IPS-18a (cell line): ENCODE results near the gene PPP2R5C.

Experiments used
- H3K27ac ChIP-seq: one replicate; pipeline ENCODE4 v1.5.1; 2013; ENCODE audit warnings: low read length
- H3K27me3 ChIP-seq: one replicate; pipeline ENCODE4 v1.6.1; 2013; ENCODE audit warnings: mild to moderate bottlenecking, low read length; ENCODE audit not compliant: control insufficient read depth, insufficient read depth
- H3K36me3 ChIP-seq: one replicate; pipeline ENCODE4 v1.6.1; 2013; ENCODE audit warnings: low read depth, low read length; ENCODE audit not compliant: control insufficient read depth
- H3K4me1 ChIP-seq: one replicate; pipeline ENCODE4 v1.6.1; 2013; ENCODE audit warnings: low read depth, low read length; ENCODE audit not compliant: control insufficient read depth
- H3K4me3 ChIP-seq: one replicate; pipeline ENCODE4 v1.5.1; 2013; ENCODE audit warnings: low read length
- H3K9ac ChIP-seq: one replicate; pipeline ENCODE4 v1.6.1; 2013; ENCODE audit warnings: mild to moderate bottlenecking, low read length, moderate library complexity
- H3K9me3 ChIP-seq: one replicate; pipeline ENCODE4 v1.6.1; 2013; ENCODE audit warnings: low read depth, low read length; ENCODE audit not compliant: control insufficient read depth

The PPP2R5C gene

DNA sequence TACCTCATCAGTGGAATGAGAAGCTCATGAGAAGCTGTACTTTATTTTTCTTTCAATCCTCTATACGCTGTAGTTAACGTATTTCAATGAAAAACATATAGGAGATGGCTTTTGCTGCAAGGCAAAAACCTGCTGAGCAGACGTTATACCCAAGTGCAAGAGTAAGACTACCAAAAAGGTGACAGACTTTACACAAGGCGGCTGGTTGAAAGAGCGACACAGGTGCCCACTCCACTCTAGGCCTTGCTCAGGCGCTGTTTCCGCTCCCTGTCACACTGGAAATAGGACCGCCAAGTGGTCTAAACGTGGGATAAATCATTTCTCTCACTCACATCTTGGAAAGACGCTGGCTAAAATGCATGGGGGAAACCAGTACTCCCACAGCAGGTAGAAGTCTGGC is 54.5 kb downstream of the PPP2R5C start:
- no peaks in the 10 kb centered on the region for H3K36me3 ChIP-seq
- H3K4me3 ChIP-seq, result no peak overlapping the region
- H3K4me1 ChIP-seq, result peaks cover under 1% of the 10 kb centered on the region
- H3K9me3 ChIP-seq, result no peaks in the 10 kb centered on the region
- H3K27ac ChIP-seq, result no peak overlapping the region
- no peaks in the 10 kb centered on the region for H3K27me3 ChIP-seq
- no peak overlapping the region for H3K9ac ChIP-seq

DNA sequence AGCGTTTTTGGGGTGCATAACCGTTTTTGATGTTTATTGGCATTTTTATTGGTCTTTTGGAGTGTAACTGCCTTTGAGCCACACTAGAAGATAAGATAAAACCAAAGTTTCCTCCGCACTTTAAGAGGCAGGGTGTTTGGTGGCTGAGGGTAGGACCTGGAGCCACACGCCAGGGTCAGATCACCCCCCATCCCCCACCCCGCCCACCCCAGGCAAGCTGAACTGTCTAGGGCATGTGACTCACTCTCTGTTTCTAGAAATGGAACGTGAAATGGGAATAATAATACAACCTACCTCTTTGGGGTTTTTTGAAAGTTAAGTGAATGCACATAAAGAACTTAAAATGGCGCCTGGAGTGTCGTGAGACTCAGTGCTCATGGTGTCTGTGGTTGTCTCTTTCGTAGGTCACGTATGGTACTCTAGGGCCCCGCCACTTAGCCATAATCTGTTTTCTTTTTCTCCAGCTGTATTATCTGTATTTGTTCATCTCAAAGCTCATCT is 56.0 kb downstream of the PPP2R5C start:
- H3K4me1 ChIP-seq, result no peaks in the 10 kb centered on the region
- H3K27ac ChIP-seq, result no peak overlapping the region
- no peaks in the 10 kb centered on the region for H3K27me3 ChIP-seq
- no peak overlapping the region for H3K9ac ChIP-seq
- no peak overlapping the region for H3K4me3 ChIP-seq
- no peaks in the 10 kb centered on the region for H3K9me3 ChIP-seq
- H3K36me3 ChIP-seq, result no peaks in the 10 kb centered on the region

DNA sequence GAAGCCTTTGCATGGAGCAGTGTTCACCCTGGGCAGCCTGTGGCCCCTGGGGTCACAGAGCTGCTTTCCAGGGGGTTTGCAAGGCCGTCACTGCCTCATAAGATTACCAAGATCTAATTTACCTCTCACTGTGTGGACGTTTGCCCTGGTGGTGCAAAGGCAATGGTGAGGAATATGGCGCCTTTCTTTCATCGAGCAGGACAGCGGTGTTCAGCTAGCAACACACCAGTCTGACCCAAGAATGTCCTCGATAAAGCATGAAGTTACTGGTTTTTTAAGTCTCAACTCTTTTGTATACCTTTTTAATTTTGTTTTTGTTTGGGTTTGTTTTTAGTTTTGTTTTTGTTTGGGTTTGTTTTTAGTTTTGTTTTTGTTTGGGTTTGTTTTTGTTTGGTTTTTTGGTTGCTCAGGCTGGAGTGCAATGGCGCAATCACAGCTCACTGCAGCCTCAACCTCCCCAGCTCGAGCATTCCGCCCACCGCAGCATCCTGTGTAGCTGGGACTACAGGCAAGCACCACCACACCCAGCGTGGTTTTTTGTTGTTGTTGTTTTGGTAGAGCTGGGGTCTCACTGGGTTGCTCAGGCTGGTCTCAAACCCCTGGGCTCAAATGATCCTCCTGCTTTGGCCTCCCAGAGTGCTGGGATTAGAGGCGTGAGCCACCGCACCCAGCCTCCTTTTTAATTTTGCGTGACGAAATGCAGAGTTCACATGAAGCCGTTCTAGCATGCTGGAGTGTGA is 57.9 kb downstream of the PPP2R5C start:
- no peaks in the 10 kb centered on the region for H3K27me3 ChIP-seq
- H3K27ac ChIP-seq, result no peak overlapping the region
- no peaks in the 10 kb centered on the region for H3K4me1 ChIP-seq
- H3K9me3 ChIP-seq, result no peaks in the 10 kb centered on the region
- no peak overlapping the region for H3K9ac ChIP-seq
- no peaks in the 10 kb centered on the region for H3K36me3 ChIP-seq
- H3K4me3 ChIP-seq, result no peak overlapping the region

DNA sequence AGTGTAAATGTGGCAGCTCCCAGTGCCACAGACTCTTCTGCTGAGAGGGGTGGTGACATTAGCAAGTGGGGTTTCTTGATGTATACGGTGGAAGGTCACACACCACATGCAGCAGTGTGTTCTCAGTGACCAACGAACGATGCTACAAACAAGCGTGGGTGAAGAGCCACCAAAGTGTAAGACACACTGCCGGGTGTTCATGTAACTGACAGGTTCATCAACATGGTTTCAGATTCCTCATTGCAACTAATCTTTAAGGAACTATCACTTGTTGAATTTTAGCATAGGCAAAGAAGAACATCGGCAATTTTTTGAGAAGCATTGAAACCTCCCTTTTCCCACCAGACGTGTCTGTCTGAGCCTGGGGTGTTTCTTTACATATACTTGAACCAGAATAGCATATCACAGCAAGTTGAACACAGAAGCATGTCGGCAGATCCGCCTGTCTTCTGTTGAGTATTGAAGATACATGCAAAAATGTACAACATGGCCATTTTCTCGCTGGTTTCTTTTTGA is 58.8 kb downstream of the PPP2R5C start:
- H3K9me3 ChIP-seq, result no peaks in the 10 kb centered on the region
- H3K4me3 ChIP-seq, result no peak overlapping the region
- H3K36me3 ChIP-seq, result no peaks in the 10 kb centered on the region
- H3K9ac ChIP-seq, result no peak overlapping the region
- no peaks in the 10 kb centered on the region for H3K4me1 ChIP-seq
- no peaks in the 10 kb centered on the region for H3K27me3 ChIP-seq
- no peak overlapping the region for H3K27ac ChIP-seq

DNA sequence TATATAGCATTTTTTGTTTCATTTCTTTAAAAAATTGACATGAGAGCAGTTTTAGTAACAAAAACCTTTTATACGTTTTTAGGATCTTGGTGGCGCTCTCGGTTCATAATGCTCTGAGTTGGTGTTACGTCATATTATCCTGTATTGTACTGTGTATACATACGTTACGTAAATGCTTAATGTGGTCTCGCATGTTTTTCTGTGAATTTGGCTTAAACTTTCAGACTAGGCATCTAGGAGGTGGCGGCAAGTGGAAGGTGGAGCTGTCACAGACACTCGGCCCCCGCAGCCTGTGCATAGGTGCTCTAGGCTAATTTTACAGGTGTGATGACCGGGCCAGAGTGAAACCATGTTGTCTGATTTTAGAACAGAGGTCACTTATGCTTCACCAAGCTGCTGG is 60.0 kb downstream of the PPP2R5C start:
- no peaks in the 10 kb centered on the region for H3K36me3 ChIP-seq
- no peak overlapping the region for H3K4me3 ChIP-seq
- H3K9me3 ChIP-seq, result no peaks in the 10 kb centered on the region
- H3K9ac ChIP-seq, result no peak overlapping the region
- H3K27ac ChIP-seq, result no peak overlapping the region
- H3K27me3 ChIP-seq, result no peaks in the 10 kb centered on the region
- H3K4me1 ChIP-seq, result no peaks in the 10 kb centered on the region

DNA sequence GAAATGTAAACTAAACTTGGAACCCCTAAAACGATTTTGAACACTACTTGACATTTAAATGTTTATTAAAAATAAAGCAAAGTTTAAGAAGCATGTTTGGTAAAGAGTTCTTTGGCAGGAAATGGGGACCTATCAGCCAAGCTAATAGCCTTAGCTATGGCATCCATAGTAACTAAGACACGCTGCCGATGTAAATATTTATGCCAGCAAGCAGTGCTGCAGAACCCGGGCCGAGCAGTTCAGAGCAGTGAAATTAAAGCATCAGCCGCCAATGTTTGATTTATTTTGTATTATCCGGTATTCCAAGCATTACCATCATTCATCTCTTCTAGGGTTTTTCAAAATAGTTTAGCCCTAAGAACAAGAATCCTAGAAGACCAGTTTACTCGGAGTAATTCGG is 61.6 kb downstream of the PPP2R5C start:
- Histone ChIP-seq H3K9me3 (no peaks in the 10 kb centered on the region), H3K27me3 (no peaks in the 10 kb centered on the region), H3K4me1 (no peaks in the 10 kb centered on the region), H3K27ac (no peak overlapping the region), H3K9ac (no peak overlapping the region), H3K4me3 (no peak overlapping the region), H3K36me3 (no peaks in the 10 kb centered on the region)

DNA sequence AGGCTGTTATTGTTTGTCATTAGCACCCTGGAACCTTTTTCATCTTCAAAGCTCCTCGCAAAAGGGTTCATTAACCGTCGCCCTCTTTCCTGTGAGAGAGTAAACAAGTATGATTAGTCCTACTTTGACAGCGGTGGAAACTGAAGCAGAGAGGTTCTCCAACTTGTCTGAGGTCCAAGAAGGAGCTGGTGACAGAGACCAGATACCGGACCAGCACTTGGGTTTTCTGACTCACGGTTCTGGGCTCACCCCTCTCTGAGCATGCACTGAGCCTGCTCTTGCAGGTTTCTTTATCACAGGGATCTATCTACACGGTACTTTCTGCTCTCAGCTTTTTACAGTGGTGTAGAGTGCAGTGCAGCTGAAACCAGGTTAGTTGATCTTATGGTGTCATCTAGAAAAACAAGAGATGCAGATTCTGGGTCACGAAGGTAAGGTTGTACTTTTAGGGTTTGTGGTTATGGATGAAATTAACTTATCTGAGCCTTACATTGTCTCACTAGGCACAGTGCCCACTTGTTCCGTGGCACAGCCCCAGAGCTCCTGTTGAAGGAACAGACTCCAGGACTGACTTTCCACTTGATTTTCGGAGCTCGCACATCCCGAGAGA is 62.1 kb downstream of the PPP2R5C start:
- H3K9ac ChIP-seq, result no peak overlapping the region
- H3K4me3 ChIP-seq, result no peak overlapping the region

DNA sequence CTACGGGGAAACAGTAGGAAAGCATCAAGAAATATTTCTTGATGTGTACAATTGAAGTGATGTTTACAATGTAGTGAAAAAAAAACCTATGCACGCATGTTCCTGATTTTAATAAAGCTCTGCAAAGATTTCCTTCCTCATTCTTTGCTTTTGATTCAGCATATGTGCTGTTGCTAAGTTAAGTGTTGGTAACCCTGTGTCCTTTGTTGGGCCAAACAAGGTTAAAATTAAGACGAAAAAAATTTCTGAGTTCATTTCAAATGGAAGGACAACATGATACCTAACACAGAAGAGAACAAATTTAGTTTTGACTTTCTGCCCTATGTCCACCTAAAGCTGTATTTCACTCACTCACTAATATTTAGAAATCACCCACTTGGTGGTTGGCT is 62.8 kb downstream of the PPP2R5C start:
- no peaks in the 10 kb centered on the region for H3K4me1 ChIP-seq
- H3K9ac ChIP-seq, result no peak overlapping the region

More for the DNA sequence above, 62.1 kb downstream of the PPP2R5C start:
- no peaks in the 10 kb centered on the region for H3K9me3 ChIP-seq
- H3K4me1 ChIP-seq, result no peaks in the 10 kb centered on the region
- H3K36me3 ChIP-seq, result no peaks in the 10 kb centered on the region
- no peak overlapping the region for H3K27ac ChIP-seq
- H3K27me3 ChIP-seq, result no peaks in the 10 kb centered on the region

DNA sequence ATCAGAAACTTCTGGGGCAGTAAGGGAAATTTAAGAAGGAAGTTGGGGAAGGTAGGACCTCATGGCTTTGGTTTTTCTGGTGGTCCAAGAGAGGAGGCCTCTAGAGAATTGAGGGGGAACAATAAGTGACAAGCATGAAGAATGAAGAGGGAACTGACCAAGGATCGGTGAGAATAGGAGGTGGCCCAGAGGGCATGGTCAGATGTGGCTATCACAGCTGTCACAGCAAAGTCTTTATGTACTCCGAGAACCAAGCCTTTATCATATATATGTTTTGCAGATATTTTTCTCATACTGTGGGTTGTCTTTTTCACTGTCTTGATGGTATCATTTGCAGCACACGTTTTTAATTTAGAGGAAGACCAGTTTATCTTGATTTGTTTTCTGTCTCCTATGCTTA is 64.3 kb downstream of the PPP2R5C start:
- H3K9me3 ChIP-seq, result no peaks in the 10 kb centered on the region
- no peaks in the 10 kb centered on the region for H3K4me1 ChIP-seq
- H3K27me3 ChIP-seq, result no peaks in the 10 kb centered on the region
- no peak overlapping the region for H3K4me3 ChIP-seq
- H3K36me3 ChIP-seq, result no peaks in the 10 kb centered on the region
- no peak overlapping the region for H3K27ac ChIP-seq
- H3K9ac ChIP-seq, result no peak overlapping the region

More for the DNA sequence above, 62.8 kb downstream of the PPP2R5C start:
- Histone ChIP-seq H3K9me3 (no peaks in the 10 kb centered on the region), H3K27me3 (no peaks in the 10 kb centered on the region), H3K27ac (no peak overlapping the region), H3K4me3 (no peak overlapping the region), H3K36me3 (no peaks in the 10 kb centered on the region)

DNA sequence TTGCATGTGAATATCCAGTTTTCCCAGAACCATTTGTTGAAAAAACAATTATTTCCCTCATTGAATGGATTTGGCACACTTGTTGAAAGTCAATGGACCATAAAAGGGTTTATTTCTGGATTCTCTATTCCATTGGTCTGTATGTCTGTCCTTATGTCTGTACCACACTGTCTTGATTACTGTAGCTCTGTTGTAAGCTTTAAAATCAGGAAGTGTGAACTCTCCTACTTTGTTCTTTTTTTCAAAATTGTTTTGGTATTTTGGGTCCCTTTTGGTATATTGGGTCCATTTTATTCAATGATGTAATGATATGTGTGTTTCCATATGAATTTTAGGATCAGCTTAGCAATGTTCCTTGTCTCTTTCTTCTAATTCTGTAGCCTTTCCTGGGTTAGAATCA is 64.8 kb downstream of the PPP2R5C start:
- no peak overlapping the region for H3K4me3 ChIP-seq
- no peak overlapping the region for H3K9ac ChIP-seq
- no peaks in the 10 kb centered on the region for H3K27me3 ChIP-seq
- no peak overlapping the region for H3K27ac ChIP-seq
- H3K36me3 ChIP-seq, result no peaks in the 10 kb centered on the region
- no peaks in the 10 kb centered on the region for H3K9me3 ChIP-seq
- no peaks in the 10 kb centered on the region for H3K4me1 ChIP-seq

DNA sequence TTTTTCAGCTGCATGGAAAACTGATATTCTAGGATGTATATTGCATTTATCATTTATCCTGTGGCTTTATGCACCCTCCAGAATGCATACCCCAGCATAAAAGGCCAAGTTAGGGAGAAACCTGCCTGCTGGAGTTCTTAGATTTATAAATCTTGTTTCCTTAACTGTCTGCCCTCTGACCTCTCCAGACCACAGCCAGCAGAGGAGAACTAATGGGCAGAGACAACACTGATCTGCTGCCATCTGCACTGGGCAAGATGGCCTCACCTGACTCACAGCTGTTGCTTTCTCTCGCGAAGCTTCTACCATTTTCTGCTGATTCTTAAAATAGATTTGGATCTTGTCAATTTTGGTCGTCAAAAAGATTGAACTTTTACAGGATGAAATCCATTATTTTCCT is 65.8 kb downstream of the PPP2R5C start:
- no peaks in the 10 kb centered on the region for H3K36me3 ChIP-seq
- no peak overlapping the region for H3K27ac ChIP-seq

DNA sequence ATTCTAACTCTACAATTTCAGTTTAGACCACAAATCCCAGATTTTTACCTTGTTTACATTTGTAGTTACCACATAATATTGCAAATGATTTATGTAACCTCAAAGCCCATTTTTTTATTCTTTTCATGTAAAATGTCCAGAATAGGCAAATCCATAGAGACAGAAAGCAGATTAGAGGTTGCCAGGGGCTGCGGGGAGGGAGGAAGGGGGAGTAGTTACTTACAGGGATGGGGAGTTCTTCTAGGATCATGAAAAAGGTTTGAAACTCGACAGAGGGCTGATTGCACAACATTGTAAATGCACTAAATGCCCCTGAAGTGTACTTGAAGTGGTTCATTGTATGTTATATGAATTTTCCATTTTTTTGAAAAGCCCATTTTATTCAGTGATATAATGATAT is 66.5 kb downstream of the PPP2R5C start:
- Histone ChIP-seq H3K9me3 (no peaks in the 10 kb centered on the region), H3K27ac (no peak overlapping the region)

More for the DNA sequence above, 65.8 kb downstream of the PPP2R5C start:
- H3K9me3 ChIP-seq, result no peaks in the 10 kb centered on the region
- H3K9ac ChIP-seq, result no peak overlapping the region
- no peak overlapping the region for H3K4me3 ChIP-seq
- no peaks in the 10 kb centered on the region for H3K27me3 ChIP-seq
- H3K4me1 ChIP-seq, result no peaks in the 10 kb centered on the region

More for the DNA sequence above, 66.5 kb downstream of the PPP2R5C start:
- Histone ChIP-seq H3K27me3 (no peaks in the 10 kb centered on the region), H3K36me3 (no peaks in the 10 kb centered on the region), H3K4me1 (no peaks in the 10 kb centered on the region), H3K4me3 (no peak overlapping the region), H3K9ac (no peak overlapping the region)
